K562 (cell line): Measurements from ENCODE around the gene NME4. TPM values are rescaled to one million over a fixed set of nuclear protein-coding genes. Genes with fewer than 3 reads are reported as not detected.

ENCODE experiments used
- ATAC-seq: fragments of 200-7000 bp; cut with Tn5 transposase; 3 replicates; pipeline ENCODE4 v1.9.1; 2020; ENCODE audit warnings: moderate library complexity
- BruUV-seq: library from RNA; stranded (reverse); fragments of 400-500 nt; replicated peaks from 2 replicates; lab custom pipeline; 2021; lab: Mats Ljungman, UMichigan
- CTCF ChIA-PET: fragments of 300-600 bp; formaldehyde crosslinking; extraction: SDS; loops from one replicate; lab custom pipeline; 2021; ENCODE audit warnings: low intra/inter-chr PET ratio; lab: Yijun Ruan, JAX
- POLR2A ChIA-PET: fragments of 300-600, 350-650 bp; sonication (Branson Sonifier 250); formaldehyde crosslinking; extraction: SDS; loops from one replicate; lab custom pipeline; 2021; ENCODE audit warnings: antibody characterized with exemption, inconsistent platforms; lab: Yijun Ruan, JAX
- DNase-seq, 4 experiments: peaks; one replicate each; pipeline versions ENCODE4 v3.0.0 to v3.0.0-alpha.2; 2011 to 2018; ENCODE audit warnings: low spot score in 3 of 4, mixed read lengths in 3 of 4; ENCODE audit errors: extremely low read depth in 1 of 4
- FAIRE-seq: peaks from 2 replicates; lab custom pipeline; 2011; peaks lifted over from hg19 to GRCh38; lab: Jason Lieb, UNC
- H2AFZ ChIP-seq: 2 replicates; pipeline ENCODE4 v1.6.0; 2011; ENCODE audit warnings: low read depth, low read length, control low read depth, inconsistent platforms
- H3K27ac ChIP-seq: fragments of 200-600 bp; 3 replicates; pipeline ENCODE4 v1.8.0; 2011; ENCODE audit warnings: low read depth, mild to moderate bottlenecking, control low read depth, inconsistent platforms, low read length, moderate library complexity, mixed read lengths; ENCODE audit errors: extremely low read depth
- H3K27me3 ChIP-seq, 2 experiments: fragments of 300-600 bp in 1 of 2; 2 replicates in 1 of 2; 3 replicates in 1 of 2; pipeline versions ENCODE4 v1.6.0 to v1.8.0; 2011; ENCODE audit warnings: inconsistent platforms in 2 of 2, low read length in 2 of 2, mild to moderate bottlenecking in 1 of 2, mixed read lengths in 1 of 2, moderate library complexity in 1 of 2; ENCODE audit not compliant: control insufficient read depth in 2 of 2, insufficient read depth in 2 of 2
- H3K36me3 ChIP-seq: fragments of 300-600 bp; 3 replicates; pipeline ENCODE4 v1.8.0; 2011; ENCODE audit warnings: mild to moderate bottlenecking, low read length, inconsistent platforms; ENCODE audit not compliant: control insufficient read depth, insufficient read depth
- H3K4me1 ChIP-seq, 2 experiments: fragments of 200-600 bp in 1 of 2; replicated peaks in 1 of 2; 2 replicates in 1 of 2; 3 replicates in 1 of 2; pipeline versions ENCODE4 v1.5.1 to v1.8.0; 2011; ENCODE audit warnings: inconsistent platforms in 2 of 2, low read length in 2 of 2, mild to moderate bottlenecking in 1 of 2, mixed read lengths in 1 of 2, moderate library complexity in 1 of 2; ENCODE audit not compliant: control insufficient read depth in 2 of 2, insufficient read depth in 2 of 2
- H3K4me2 ChIP-seq: 2 replicates; pipeline ENCODE4 v1.6.1; 2011; ENCODE audit warnings: low read length, control low read depth, inconsistent platforms, mixed read lengths; ENCODE audit not compliant: insufficient read depth
- H3K4me3 ChIP-seq: fragments of 200-600 bp; sonication (generic), shearing (Covaris generic); 2 replicates; pipeline ENCODE4 v1.5.1; 2016; ENCODE audit warnings: control low read depth, inconsistent platforms
- H3K79me2 ChIP-seq: fragments of 200-600 bp; 3 replicates; pipeline ENCODE4 v1.8.0; 2011; ENCODE audit warnings: low read length, inconsistent platforms; ENCODE audit not compliant: control insufficient read depth, insufficient read depth
- H3K9ac ChIP-seq, 2 experiments: 2 replicates each; pipeline versions ENCODE4 v1.6.0 to v1.6.1; 2011; ENCODE audit warnings: low read depth in 2 of 2, low read length in 2 of 2, control low read depth in 1 of 2, inconsistent platforms in 1 of 2, mild to moderate bottlenecking in 1 of 2, mixed read lengths in 1 of 2; ENCODE audit not compliant: insufficient read depth in 1 of 2
- H3K9me1 ChIP-seq: one replicate; pipeline ENCODE4 v1.6.0; 2011; ENCODE audit warnings: inconsistent platforms, mild to moderate bottlenecking, low read length, moderate library complexity; ENCODE audit not compliant: control insufficient read depth, insufficient read depth
- H3K9me3 ChIP-seq: replicated peaks from 2 replicates; pipeline ENCODE4 v1.5.1; 2011; ENCODE audit warnings: low read depth, low read length, inconsistent platforms; ENCODE audit not compliant: control insufficient read depth, insufficient read depth
- H4K20me1 ChIP-seq: replicated peaks from 2 replicates; pipeline ENCODE4 v1.6.1; 2011; ENCODE audit warnings: low read length, inconsistent platforms, mixed read lengths; ENCODE audit not compliant: control insufficient read depth, insufficient read depth
- ATF1 ChIP-seq, 2 experiments: fragments of 450-650 bp in 1 of 2; IDR thresholded peaks; 2 replicates each; pipeline ENCODE4 v1.6.1; 2016; ENCODE audit warnings: missing compliant biosample characterization in 1 of 2, missing genetic modification characterization in 1 of 2
- EHMT2 ChIP-seq: fragments of 450-650 bp; IDR thresholded peaks from 2 replicates; pipeline ENCODE4 v1.6.1; 2018; ENCODE audit warnings: antibody characterized with exemption
- GTF2E2 ChIP-seq: fragments of 200-800 bp; sonication (Bioruptor generic); IDR thresholded peaks from 2 replicates; pipeline ENCODE4 v1.6.1; 2016; ENCODE audit warnings: missing genetic modification characterization, missing compliant biosample characterization
- TAF15 ChIP-seq: fragments of 200-400 bp; formaldehyde crosslinking; IDR thresholded peaks from 2 replicates; pipeline ENCODE4 v1.6.1; 2017; ENCODE audit warnings: mild to moderate bottlenecking, low read depth, low read length, moderate library complexity
- TAF7 ChIP-seq: fragments of 450-650 bp; IDR thresholded peaks from 2 replicates; pipeline ENCODE4 v1.6.1; 2016; ENCODE audit warnings: missing genetic modification characterization, missing compliant biosample characterization
- WGBS: fragments of 100-300 bp; shearing (Covaris generic); methylation state at CpG from one replicate; pipeline ENCODE4 v1.1.6; 2016; ENCODE audit warnings: low coverage, mixed read lengths; ENCODE audit not compliant: insufficient coverage; ENCODE audit errors: missing lambda C conversion rate; 5-methylcytosine and 5-hydroxymethylcytosine counted together
- in situ Hi-C: fragments of 300-500 bp; cut with MboI; formaldehyde crosslinking; loops from 4 replicates; pipeline ENCODE4 v1.15.0; 2018; ENCODE audit warnings: inconsistent platforms, mixed read lengths
- intact Hi-C: fragments of 100-400 bp; cut with micrococcal nuclease; formaldehyde crosslinking; loops from 2 replicates; pipeline ENCODE4 v1.14.2; 2022
- polyA plus RNA-seq, 8 experiments: library from polyadenylated mRNA; depleted of rRNA in 4 of 8; stranded (reverse) in 5 of 8; unstranded in 3 of 8; fragments of >200 nt; fragmentation: Nextera tagmentation in 2 of 8; fragmentation: Illumina TruSeq in 1 of 8; extraction: Ambion mirVana in 2 of 8; extraction: Trizol in 1 of 8; gene quantifications; 2 replicates each; pipeline versions ENCODE4 v1.2.1 to v1.2.3, GENCODE V29; 2011 to 2014; ENCODE audit warnings: inconsistent platforms in 1 of 8, missing spikeins in 1 of 8
- total RNA-seq, 7 experiments: library from RNA; depleted of rRNA in 6 of 7; stranded (reverse); fragments of >200 nt in 6 of 7; fragmentation: Illumina TruSeq in 2 of 7; extraction: Trizol in 2 of 7; gene quantifications; 2 replicates each; pipeline versions ENCODE4 v1.2.1 to v1.2.3, GENCODE V29; 2011 to 2021; ENCODE audit warnings: low replicate concordance in 1 of 7
- TF ChIP-seq, protein P1 (sequence below), 2 experiments: fragments of 450-650 bp; IDR thresholded peaks; 2 replicates each; pipeline ENCODE4 v1.6.1; 2018; ENCODE audit warnings: mild to moderate bottlenecking in 2 of 2, low read depth in 1 of 2; ENCODE audit not compliant: partially characterized antibody in 2 of 2
- TF ChIP-seq, protein P2 (sequence below): sonication (generic); formaldehyde crosslinking; IDR thresholded peaks from 2 replicates; pipeline ENCODE4 v1.5.0; 2020; ENCODE audit warnings: missing genetic modification reagents
- TF ChIP-seq, protein P3 (sequence below): fragments of 450-650 bp; IDR thresholded peaks from one replicate; pipeline ENCODE4 v1.6.1; 2018; ENCODE audit warnings: mild to moderate bottlenecking, moderate library complexity; ENCODE audit not compliant: partially characterized antibody
- TF ChIP-seq, protein P4 (sequence below), 2 experiments: fragments of 200-800 bp in 1 of 2; sonication (Bioruptor generic) in 1 of 2; sonication (generic) in 1 of 2; formaldehyde crosslinking in 1 of 2; IDR thresholded peaks in 1 of 2; conservative IDR thresholded peaks in 1 of 2; 2 replicates each; pipeline versions ENCODE4 v1.5.0 to v1.6.1; 2016 to 2020; ENCODE audit warnings: missing compliant biosample characterization in 1 of 2, missing genetic modification characterization in 1 of 2, missing genetic modification reagents in 1 of 2

The NME4 gene
- total and polyA plus RNA-seq, 9 of the 15 experiments (the other 6 are each of a cell fraction or from before 2014, with no cell fraction given), result 15.4 to 264 (median 139) TPM

DNA sequence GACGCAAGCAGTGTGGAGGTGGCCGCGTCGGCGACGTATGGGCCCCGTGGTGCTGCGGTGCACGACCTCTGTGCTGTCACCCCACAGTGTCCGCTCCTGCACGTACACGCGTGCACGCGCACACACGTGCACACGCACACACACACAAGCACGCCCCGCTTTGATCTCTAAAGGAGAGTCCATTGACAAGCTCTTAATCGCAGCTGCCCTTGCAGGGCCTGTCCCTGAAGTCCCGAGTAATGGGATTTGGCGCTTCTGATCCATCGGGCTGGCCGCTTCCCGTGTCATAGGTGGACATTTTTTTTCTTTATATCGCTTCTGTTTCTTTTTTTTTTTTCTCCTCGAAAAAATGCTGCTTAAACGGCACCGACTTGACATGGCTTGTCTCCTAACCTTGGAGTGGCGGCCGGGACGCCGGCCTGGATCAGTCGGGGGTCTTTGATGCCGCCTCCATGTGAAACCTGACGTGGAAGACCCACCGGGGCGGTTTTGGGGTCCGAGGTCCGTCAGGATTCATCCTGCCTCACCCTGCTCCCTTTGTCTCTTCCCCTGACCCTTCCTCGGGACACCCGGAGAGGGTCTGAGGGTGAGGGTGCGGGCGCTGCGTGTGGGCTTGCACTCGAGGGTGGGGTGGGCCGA lies 36.2 kb upstream of the NME4 start:
- WGBS, result 74% methylated on average over 39 of the region's 47 CpGs
- intact Hi-C loops (no loop called here), in situ Hi-C loops (no loop called here)
- no peak overlapping the region for H3K4me2 ChIP-seq
- H3K27ac ChIP-seq, result no peak overlapping the region
- no peaks in the 10 kb centered on the region; the same call in 2 of the 3 replicates for H3K36me3 ChIP-seq
- H3K79me2 ChIP-seq, result no peaks in the 10 kb centered on the region
- H4K20me1 ChIP-seq, result no peaks in the 10 kb centered on the region
- H3K4me3 ChIP-seq, result no peak overlapping the region
- H3K9ac ChIP-seq, result peak overlapping the region in 1 of 2 experiments; percentile 35; a peak in 1 of 4 replicates
- BruUV-seq, result no TSS peak
- no peak overlapping the region for H2AFZ ChIP-seq
- H3K4me1 ChIP-seq, result peaks cover 6 to 66% of the 10 kb centered on the region in 2 experiments; a peak in 4 of 5 replicates
- no peak for ATAC-seq
- ChIA-PET CTCF (no interaction called here), POLR2A (interaction anchor here (0.7 kb wide), 1 partner anchor 10 kb away, joined by 4 read pairs; no protein-coding TSS in a partner anchor)
- H3K9me3 ChIP-seq, result no peaks in the 10 kb centered on the region
- DNase-seq, result no peak
- no peaks in the 10 kb centered on the region for H3K27me3 ChIP-seq
- peaks cover 4% of the 10 kb centered on the region for H3K9me1 ChIP-seq
- no peak for FAIRE-seq
- TF ChIP-seq GTF2E2 (tag), result no peak
- TF ChIP-seq, protein P1, sequence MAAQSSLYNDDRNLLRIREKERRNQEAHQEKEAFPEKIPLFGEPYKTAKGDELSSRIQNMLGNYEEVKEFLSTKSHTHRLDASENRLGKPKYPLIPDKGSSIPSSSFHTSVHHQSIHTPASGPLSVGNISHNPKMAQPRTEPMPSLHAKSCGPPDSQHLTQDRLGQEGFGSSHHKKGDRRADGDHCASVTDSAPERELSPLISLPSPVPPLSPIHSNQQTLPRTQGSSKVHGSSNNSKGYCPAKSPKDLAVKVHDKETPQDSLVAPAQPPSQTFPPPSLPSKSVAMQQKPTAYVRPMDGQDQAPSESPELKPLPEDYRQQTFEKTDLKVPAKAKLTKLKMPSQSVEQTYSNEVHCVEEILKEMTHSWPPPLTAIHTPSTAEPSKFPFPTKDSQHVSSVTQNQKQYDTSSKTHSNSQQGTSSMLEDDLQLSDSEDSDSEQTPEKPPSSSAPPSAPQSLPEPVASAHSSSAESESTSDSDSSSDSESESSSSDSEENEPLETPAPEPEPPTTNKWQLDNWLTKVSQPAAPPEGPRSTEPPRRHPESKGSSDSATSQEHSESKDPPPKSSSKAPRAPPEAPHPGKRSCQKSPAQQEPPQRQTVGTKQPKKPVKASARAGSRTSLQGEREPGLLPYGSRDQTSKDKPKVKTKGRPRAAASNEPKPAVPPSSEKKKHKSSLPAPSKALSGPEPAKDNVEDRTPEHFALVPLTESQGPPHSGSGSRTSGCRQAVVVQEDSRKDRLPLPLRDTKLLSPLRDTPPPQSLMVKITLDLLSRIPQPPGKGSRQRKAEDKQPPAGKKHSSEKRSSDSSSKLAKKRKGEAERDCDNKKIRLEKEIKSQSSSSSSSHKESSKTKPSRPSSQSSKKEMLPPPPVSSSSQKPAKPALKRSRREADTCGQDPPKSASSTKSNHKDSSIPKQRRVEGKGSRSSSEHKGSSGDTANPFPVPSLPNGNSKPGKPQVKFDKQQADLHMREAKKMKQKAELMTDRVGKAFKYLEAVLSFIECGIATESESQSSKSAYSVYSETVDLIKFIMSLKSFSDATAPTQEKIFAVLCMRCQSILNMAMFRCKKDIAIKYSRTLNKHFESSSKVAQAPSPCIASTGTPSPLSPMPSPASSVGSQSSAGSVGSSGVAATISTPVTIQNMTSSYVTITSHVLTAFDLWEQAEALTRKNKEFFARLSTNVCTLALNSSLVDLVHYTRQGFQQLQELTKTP (IDR thresholded peaks at IDR 0.05; ENCODE audit: low read depth in 1 of 2, partially characterized antibody in 2 of 2), result no peak
- no peak for TF ChIP-seq EHMT2
- TF ChIP-seq TAF15, result no peak
- TF ChIP-seq, protein P2, sequence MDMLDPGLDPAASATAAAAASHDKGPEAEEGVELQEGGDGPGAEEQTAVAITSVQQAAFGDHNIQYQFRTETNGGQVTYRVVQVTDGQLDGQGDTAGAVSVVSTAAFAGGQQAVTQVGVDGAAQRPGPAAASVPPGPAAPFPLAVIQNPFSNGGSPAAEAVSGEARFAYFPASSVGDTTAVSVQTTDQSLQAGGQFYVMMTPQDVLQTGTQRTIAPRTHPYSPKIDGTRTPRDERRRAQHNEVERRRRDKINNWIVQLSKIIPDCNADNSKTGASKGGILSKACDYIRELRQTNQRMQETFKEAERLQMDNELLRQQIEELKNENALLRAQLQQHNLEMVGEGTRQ, result no peak
- TF ChIP-seq, protein P3, sequence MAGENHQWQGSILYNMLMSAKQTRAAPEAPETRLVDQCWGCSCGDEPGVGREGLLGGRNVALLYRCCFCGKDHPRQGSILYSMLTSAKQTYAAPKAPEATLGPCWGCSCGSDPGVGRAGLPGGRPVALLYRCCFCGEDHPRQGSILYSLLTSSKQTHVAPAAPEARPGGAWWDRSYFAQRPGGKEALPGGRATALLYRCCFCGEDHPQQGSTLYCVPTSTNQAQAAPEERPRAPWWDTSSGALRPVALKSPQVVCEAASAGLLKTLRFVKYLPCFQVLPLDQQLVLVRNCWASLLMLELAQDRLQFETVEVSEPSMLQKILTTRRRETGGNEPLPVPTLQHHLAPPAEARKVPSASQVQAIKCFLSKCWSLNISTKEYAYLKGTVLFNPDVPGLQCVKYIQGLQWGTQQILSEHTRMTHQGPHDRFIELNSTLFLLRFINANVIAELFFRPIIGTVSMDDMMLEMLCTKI, result no peak
- no peak for TF ChIP-seq ATF1 (CRISPR knock-in tag; IDR thresholded peaks at IDR 0.05)
- no peak for TF ChIP-seq ATF1 (tag; IDR thresholded peaks at IDR 0.05)
- TF ChIP-seq TAF7 (tag), result no peak
- TF ChIP-seq, protein P4, sequence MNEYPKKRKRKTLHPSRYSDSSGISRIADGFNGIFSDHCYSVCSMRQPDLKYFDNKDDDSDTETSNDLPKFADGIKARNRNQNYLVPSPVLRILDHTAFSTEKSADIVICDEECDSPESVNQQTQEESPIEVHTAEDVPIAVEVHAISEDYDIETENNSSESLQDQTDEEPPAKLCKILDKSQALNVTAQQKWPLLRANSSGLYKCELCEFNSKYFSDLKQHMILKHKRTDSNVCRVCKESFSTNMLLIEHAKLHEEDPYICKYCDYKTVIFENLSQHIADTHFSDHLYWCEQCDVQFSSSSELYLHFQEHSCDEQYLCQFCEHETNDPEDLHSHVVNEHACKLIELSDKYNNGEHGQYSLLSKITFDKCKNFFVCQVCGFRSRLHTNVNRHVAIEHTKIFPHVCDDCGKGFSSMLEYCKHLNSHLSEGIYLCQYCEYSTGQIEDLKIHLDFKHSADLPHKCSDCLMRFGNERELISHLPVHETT (CRISPR knock-in tag; conservative IDR thresholded peaks at IDR 0.05 in 1 of 2, IDR thresholded peaks at IDR 0.05 in 1 of 2), result no peak
